ENCODE results near the gene IFT81.
"Not testable (repeated sequence)": the region's sequence is repeated elsewhere in the genome, so short reads cannot be mapped to it uniquely, and the experiment has no call there.

The IFT81 gene

DNA sequence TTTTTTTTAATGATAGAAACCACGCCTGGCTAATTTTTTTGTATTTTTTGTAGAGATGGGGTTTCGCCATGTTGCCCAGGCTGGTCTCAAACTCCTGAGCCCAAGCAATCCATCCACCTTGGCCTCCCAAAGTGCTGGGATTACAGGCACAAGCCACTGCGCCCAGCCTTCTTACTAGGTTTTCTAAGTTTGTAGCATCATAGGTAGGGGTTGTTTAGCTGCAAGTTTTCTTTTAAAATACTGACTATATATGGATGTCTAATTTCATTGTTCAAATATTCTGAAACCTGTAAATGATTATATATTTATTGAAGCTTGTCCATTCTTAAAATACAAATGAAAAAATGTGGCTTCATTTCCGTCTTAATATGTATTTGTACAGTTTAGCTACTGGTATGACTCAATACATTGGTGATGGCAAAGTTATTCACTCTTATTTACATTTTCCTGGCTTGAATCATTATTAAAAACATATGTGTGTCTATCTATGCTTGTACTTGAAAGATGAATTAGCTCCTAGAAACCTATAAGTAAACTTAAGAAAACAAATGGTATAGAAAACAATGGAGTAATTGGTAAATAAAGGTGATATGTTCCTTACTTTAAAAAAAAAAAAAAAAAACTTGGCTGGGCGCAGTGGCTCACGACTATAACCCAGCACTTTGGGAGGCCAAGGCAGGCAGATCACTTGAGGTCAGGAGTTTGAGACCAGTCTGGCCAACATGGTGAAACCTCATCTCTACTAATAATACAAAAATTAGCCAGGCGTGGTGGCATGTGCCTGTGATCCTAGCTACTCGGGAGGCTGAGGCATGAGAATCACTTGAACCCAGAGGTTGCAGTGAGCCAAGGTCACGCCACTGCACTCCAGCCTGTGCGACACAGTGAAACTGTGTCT, 87.7 kb downstream of the IFT81 start:
- not testable (repeated sequence) for DNase-seq

- DNase-seq, result no peak
These were observed 94.0 kb downstream of the IFT81 start for GRCh38 chr12:110217996-110218674.

DNA sequence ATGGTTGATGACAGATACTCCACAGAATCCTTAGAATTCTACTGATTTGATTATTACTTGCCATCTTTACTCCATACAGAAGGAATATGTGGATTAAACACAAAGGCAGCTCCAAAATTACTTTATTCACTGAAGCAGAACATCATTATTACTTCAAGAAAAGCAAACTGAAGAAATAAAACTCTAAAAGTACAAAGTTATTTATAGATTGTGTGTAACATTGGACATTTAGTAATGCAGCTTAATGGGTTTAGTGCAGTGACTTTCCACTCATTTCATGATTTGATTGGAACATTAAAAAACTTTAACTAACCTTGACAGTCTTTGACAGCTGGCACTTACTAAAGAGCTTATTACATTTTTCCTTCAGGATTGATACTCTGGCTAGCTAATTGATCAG, 97.9 kb downstream of the IFT81 start:
- DNase-seq, result no peak

GRCh38 chr12:110222433-110222832, 98.3 kb downstream of the IFT81 start:
- no peak for DNase-seq

GRCh38 chr12:110223777-110224378, 99.7 kb downstream of the IFT81 start:
- no peak for DNase-seq

- DNase-seq, result peak in 1 of 2 experiments; percentile 21
These were observed 100.5 kb downstream of the IFT81 start for GRCh38 chr12:110224379-110225304.

GRCh38 chr12:110227138-110227537, 103.0 kb downstream of the IFT81 start:
- DNase-seq, result no peak

- DNase-seq, result not testable (repeated sequence)
These were observed 104.2 kb downstream of the IFT81 start for GRCh38 chr12:110228348-110228747.

DNA sequence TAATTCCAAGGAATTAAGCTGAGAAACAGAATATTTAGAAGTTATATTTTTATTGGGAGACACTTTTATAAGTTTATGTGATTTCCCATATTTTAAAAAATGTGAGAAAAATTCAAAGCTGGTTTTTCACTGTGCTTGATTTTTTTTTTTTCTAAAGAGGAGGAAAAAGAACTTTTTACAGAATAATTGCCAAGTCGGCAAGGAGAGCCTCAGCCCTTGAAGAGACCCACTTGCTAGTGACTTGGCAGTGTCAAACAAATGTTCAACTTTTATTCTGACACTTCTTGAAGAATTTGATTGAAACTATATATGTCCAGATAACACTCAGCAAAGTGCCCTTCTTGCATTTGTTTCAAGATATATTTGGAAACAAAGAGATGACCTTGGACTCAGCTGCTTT, 104.6 kb downstream of the IFT81 start:
- no peak for DNase-seq

GRCh38 chr12:110229409-110229808, 105.3 kb downstream of the IFT81 start:
- DNase-seq, result no peak

DNA sequence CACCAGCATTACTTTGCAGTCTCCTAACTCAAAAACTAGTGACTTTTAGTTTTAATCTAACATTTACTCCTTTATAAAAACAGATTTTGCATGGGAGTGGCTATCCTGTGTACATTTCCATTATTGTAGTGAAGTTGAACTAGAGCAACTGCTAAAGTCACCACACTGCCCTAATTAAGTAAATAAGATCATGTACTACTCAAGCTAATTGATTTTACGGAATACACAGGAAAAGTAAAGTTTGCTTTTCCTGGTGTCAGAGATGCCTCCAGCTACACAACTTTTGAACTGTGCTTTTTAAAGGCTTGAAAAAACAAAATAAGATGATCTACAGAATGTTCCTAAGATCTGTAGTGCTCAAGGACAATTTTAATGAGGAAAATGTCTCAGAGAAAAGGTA, 106.5 kb downstream of the IFT81 start:
- no peak for DNase-seq

DNA sequence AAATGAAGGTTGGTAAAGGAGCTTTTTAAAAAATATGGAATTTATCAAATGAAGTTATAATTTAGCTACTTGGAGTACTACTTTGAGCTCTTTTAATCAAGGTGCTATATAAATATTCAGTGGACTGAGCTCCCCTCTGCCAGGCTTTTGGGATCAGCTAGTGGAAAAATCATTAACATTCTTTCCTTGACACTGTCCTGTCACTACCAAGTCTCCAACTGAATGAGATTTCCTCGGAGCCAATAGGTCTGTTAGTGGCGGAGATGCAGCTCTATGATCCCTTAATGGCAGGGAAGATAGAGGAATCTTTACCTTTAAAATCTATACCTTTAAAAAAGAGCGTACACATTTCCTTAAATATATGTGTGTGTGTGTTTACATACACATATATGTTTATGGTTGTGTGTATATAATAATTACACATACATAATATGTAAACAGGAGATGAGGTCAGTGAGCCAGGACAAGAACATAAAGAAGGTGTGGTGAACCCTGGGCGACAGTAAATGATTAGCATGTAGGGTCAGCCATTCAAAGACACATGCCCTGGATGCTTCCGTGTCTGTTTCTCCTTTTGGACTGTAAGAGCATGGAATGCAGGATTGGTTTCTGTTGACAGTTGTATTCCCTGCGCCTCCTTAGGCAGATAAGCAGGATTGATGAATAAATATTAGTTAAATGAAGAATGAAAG, 109.2 kb downstream of the IFT81 start:
- DNase-seq, result no peak

DNA sequence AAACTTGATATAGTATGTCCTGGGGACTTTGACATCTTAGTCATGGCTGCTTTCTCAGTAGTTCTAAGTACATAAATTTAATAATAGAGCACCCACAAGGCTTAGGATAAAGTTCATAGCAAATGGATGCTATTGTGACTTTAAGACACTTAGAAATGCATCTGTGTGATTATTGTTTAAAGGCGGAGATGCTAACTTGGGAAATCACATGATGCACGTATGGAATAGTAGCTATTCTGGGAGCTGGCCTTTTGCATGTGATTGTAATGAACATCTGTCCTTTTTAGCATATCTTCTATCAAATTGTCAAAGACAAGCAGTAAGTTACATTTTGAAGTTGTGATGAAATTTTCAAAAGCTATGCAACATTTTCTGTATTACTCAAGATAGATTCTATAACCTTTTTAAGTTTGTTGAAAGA, 110.2 kb downstream of the IFT81 start:
- no peak for DNase-seq

- no peak for DNase-seq
These were observed 110.6 kb downstream of the IFT81 start for GRCh38 chr12:110234755-110235154.

GRCh38 chr12:110235383-110235782, 111.2 kb downstream of the IFT81 start:
- no peak for DNase-seq

- no peak for DNase-seq
These were observed 119.1 kb downstream of the IFT81 start for GRCh38 chr12:110243227-110243626.

DNA sequence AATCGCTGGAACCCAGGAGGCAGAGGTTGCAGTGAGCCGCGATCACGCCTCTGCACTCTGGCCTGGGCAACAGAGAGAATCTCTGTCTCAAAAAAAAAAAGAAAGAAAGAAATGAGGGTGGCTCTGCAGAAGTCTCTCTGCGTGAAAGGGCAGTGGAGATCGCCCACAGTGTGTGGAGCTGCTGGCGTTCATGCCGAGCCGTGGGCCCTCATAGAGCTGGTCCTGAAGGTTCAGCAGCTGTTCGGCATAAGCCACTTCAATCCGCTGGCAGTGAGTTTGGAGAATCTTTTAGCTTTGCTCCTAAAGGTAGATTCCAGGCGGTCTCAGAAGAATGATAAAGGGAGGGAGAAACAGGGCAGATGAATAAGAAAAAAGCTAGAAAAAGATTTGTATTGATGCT, 120.2 kb downstream of the IFT81 start:
- peak in 1 of 2 experiments; percentile 17 for DNase-seq

DNA sequence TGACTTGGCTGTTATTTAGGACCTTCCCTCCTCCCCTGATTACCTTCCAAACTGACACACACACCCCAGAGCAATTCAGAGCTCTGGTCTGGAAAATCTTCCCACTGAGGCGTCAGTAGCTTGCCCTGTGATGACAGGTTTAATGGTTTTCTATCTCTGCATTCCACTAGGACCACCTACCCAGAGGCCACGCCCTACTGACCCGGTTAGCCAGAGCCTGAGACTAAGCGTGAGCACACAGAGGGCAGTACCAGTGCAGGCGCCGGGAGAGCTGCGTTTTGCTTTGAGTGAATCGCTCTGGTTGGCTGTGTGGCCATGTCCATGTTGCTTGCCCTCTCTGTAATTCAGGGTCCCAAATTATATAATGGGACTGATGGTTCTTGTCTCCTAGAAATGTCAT, 120.7 kb downstream of the IFT81 start:
- DNase-seq, result no peak

DNA sequence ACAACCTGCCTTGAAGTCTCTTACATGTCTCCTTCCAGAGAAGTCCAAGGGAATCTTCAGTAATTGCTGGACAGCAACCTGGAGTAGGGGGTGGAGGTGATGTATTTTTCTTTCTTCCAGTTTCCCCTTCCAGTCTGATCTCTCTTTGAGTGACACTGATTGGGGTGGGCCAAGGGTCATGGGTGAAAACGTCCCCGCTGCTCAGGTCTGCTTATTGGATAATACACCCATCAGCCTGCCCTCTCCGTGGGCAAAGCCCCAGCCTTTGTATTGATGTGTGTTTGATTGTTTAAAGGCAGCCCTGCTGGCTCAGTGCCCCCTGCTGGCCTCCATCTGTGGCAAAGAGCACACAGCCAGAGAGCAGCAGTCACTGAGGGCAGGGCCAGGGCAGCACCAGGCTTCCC, 121.2 kb downstream of the IFT81 start:
- peak in 1 of 2 experiments; percentile 12 for DNase-seq

DNA sequence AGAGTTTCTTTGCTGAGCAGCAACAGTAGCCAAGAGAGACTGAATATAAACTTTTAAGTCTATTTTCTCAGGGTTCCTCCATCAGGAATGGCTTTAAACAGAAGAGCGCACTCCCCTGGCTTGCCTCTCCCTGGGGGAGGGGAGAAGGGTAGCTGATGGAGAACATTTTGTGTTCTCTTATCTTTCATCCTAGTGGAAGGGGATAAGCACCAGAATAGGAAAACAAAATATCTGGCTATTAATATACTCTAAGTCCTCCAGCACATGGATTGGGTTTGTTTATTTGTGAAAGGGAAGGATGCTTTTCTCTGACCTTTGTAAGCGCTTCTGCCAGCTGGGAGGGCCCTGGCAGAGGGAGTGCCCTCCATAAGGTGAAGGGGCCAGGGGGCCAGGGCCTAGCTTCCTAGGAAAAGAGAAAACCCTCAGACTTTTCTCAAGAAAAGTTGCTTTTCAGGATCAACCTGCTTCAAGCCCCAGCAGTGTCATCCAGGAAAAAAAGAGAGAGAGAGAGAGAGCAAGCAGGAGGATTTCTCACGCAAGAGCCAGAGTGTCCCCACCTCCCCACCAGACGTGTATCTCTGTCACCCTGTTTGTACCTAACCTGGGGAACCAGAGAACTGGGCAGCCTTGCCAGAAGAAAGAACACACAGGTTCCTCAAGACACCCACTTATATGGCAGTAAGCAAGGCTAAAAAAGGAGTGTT, 122.6 kb downstream of the IFT81 start:
- DNase-seq, result no peak
